HepG2 (cell line): Measurements from ENCODE around the gene HSPE1. TPM values are rescaled to one million over a fixed set of nuclear protein-coding genes. Genes with fewer than 3 reads are reported as not detected.

Source experiments
- AHR ChIP-seq: IDR thresholded peaks from 2 replicates; pipeline ENCODE4 v1.6.1; 2018; ENCODE audit warnings: missing genetic modification reagents, missing compliant biosample characterization
- CSRNP1 ChIP-seq: sonication (generic); formaldehyde crosslinking; IDR thresholded peaks from 2 replicates; pipeline ENCODE4 v1.8.1; 2023; ENCODE audit warnings: mild to moderate bottlenecking, missing genetic modification reagents
- CTCF ChIP-seq: sonication (generic); formaldehyde crosslinking; IDR thresholded peaks from 2 replicates; pipeline ENCODE4 v1.5.0; 2020; ENCODE audit warnings: mild to moderate bottlenecking, missing genetic modification reagents, moderate library complexity
- ELK4 ChIP-seq: sonication (generic); formaldehyde crosslinking; IDR thresholded peaks from 2 replicates; pipeline ENCODE4 v1.9.0; 2021; ENCODE audit warnings: missing genetic modification reagents, borderline replicate concordance
- HMGXB3 ChIP-seq: sonication (generic); formaldehyde crosslinking; IDR thresholded peaks from 2 replicates; pipeline ENCODE4 v1.4.0; 2020; ENCODE audit warnings: missing genetic modification reagents, borderline replicate concordance
- MIER3 ChIP-seq: IDR thresholded peaks from 2 replicates; pipeline ENCODE4 v1.6.1; 2016; ENCODE audit warnings: missing compliant biosample characterization, borderline replicate concordance
- PAXIP1 ChIP-seq: sonication (generic); formaldehyde crosslinking; conservative IDR thresholded peaks from 2 replicates; pipeline ENCODE4 v1.4.0; 2020; ENCODE audit warnings: mild to moderate bottlenecking, missing genetic modification reagents, moderate library complexity
- SSRP1 ChIP-seq: IDR thresholded peaks from 2 replicates; pipeline ENCODE4 v1.6.1; 2016; ENCODE audit warnings: control low read depth
- ZBTB33 ChIP-seq: sonication (generic); formaldehyde crosslinking; IDR thresholded peaks from 2 replicates; pipeline ENCODE4 v1.4.0; 2020; ENCODE audit warnings: missing genetic modification reagents
- ZNF3 ChIP-seq: IDR thresholded peaks from 2 replicates; pipeline ENCODE4 v1.7.0; 2017; ENCODE audit warnings: inconsistent platforms
- ZSCAN20 ChIP-seq: sonication (generic); formaldehyde crosslinking; IDR thresholded peaks from 2 replicates; pipeline ENCODE4 v1.4.0; 2020; ENCODE audit warnings: missing genetic modification reagents, mild to moderate bottlenecking, borderline replicate concordance
- polyA plus RNA-seq, 8 experiments: library from polyadenylated mRNA; depleted of rRNA in 3 of 8; stranded (reverse) in 7 of 8; unstranded in 1 of 8; fragments of >200 nt; fragmentation: Illumina TruSeq in 4 of 8; extraction: Trizol in 4 of 8; gene quantifications; 2 replicates each; pipeline versions ENCODE4 v1.2.1 to v1.2.3, GENCODE V29; 2011 to 2016; ENCODE audit warnings: low read depth in 4 of 8, missing spikeins in 1 of 8, mixed read lengths in 1 of 8; ENCODE audit not compliant: insufficient read depth in 1 of 8
- total RNA-seq, 5 experiments: library from RNA; depleted of rRNA; stranded (reverse); fragments of >200 nt; fragmentation: Illumina TruSeq; extraction: Trizol; gene quantifications; 2 replicates each; pipeline ENCODE4 v1.2.3, GENCODE V29; 2016; ENCODE audit warnings: low read depth in 1 of 5

Gene HSPE1
- total and polyA plus RNA-seq, 2 of the 13 experiments (the other 11 are each of a cell fraction or from before 2014, with no cell fraction given): 244 to 823 TPM

GRCh38 chr2:197499594-197500502 is at the start of gene HSPE1, which contains the start of gene HSPD1 (continued):
- 0 out of 2 replicates have a peak, but pooled peaks have one; percentile 1 for TF ChIP-seq CTCF
- TF ChIP-seq MIER3 (CRISPR knock-in tag): peak; percentile 95; the same call in 1 of the 2 replicates
- TF ChIP-seq ZNF3: 0 out of 2 replicates have a peak, but pooled peaks have one; percentile 26
- TF ChIP-seq ELK4 (CRISPR knock-in tag): peak; percentile 85; the same call in 1 of the 2 replicates
- peak; percentile 96; the same call in 1 of the 2 replicates for TF ChIP-seq SSRP1 (CRISPR knock-in tag)
- TF ChIP-seq CSRNP1 (CRISPR knock-in tag): 0 out of 2 replicates have a peak, but pooled peaks have one; percentile 53
- peak; percentile 93 for TF ChIP-seq PAXIP1 (CRISPR knock-in tag)
- TF ChIP-seq ZSCAN20: peak; percentile 40; the same call in 1 of the 2 replicates
- peak; percentile 49; the same call in 1 of the 2 replicates for TF ChIP-seq HMGXB3 (CRISPR knock-in tag)
- TF ChIP-seq ZBTB33 (CRISPR knock-in tag): peak; percentile 15; the same call in 1 of the 2 replicates
- TF ChIP-seq AHR (CRISPR knock-in tag): peak; percentile 84; the same call in 1 of the 2 replicates
